K562 (cell line): ENCODE measurements around the gene FXYD1.
"Not testable (repeated sequence)": the region's sequence is repeated elsewhere in the genome, so short reads cannot be mapped to it uniquely, and the experiment has no call there.

Source experiments
- ATF1 ChIP-seq, 2 experiments: fragments of 450-650 bp in 1 of 2; IDR thresholded peaks; 2 replicates each; pipeline ENCODE4 v1.6.1; 2016; ENCODE audit warnings: missing compliant biosample characterization in 1 of 2, missing genetic modification characterization in 1 of 2
- MTA3 ChIP-seq: fragments of 450-650 bp; formaldehyde crosslinking; IDR thresholded peaks from 2 replicates; pipeline ENCODE4 v1.6.1; 2017; ENCODE audit warnings: mild to moderate bottlenecking, borderline replicate concordance
- TF ChIP-seq, protein P1 (sequence below): sonication (generic); formaldehyde crosslinking; IDR thresholded peaks from 2 replicates; pipeline ENCODE4 v1.8.0; 2022; ENCODE audit warnings: missing genetic modification reagents, mild to moderate bottlenecking, borderline replicate concordance
- TF ChIP-seq, protein P2 (sequence below), 2 experiments: fragments of 450-650 bp; formaldehyde crosslinking in 1 of 2; IDR thresholded peaks; 2 replicates each; pipeline versions ENCODE4 v1.4.0 to v1.6.1; 2014 to 2020; ENCODE audit warnings: mild to moderate bottlenecking in 2 of 2, borderline replicate concordance in 1 of 2, low read depth in 1 of 2

- not testable (repeated sequence) for TF ChIP-seq ATF1 (CRISPR knock-in tag; IDR thresholded peaks at IDR 0.05); ATF1 (tag; IDR thresholded peaks at IDR 0.05); MTA3
- TF ChIP-seq, protein P1, sequence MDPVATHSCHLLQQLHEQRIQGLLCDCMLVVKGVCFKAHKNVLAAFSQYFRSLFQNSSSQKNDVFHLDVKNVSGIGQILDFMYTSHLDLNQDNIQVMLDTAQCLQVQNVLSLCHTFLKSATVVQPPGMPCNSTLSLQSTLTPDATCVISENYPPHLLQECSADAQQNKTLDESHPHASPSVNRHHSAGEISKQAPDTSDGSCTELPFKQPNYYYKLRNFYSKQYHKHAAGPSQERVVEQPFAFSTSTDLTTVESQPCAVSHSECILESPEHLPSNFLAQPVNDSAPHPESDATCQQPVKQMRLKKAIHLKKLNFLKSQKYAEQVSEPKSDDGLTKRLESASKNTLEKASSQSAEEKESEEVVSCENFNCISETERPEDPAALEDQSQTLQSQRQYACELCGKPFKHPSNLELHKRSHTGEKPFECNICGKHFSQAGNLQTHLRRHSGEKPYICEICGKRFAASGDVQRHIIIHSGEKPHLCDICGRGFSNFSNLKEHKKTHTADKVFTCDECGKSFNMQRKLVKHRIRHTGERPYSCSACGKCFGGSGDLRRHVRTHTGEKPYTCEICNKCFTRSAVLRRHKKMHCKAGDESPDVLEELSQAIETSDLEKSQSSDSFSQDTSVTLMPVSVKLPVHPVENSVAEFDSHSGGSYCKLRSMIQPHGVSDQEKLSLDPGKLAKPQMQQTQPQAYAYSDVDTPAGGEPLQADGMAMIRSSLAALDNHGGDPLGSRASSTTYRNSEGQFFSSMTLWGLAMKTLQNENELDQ (CRISPR knock-in tag) = not testable (repeated sequence)
- TF ChIP-seq, protein P2, sequence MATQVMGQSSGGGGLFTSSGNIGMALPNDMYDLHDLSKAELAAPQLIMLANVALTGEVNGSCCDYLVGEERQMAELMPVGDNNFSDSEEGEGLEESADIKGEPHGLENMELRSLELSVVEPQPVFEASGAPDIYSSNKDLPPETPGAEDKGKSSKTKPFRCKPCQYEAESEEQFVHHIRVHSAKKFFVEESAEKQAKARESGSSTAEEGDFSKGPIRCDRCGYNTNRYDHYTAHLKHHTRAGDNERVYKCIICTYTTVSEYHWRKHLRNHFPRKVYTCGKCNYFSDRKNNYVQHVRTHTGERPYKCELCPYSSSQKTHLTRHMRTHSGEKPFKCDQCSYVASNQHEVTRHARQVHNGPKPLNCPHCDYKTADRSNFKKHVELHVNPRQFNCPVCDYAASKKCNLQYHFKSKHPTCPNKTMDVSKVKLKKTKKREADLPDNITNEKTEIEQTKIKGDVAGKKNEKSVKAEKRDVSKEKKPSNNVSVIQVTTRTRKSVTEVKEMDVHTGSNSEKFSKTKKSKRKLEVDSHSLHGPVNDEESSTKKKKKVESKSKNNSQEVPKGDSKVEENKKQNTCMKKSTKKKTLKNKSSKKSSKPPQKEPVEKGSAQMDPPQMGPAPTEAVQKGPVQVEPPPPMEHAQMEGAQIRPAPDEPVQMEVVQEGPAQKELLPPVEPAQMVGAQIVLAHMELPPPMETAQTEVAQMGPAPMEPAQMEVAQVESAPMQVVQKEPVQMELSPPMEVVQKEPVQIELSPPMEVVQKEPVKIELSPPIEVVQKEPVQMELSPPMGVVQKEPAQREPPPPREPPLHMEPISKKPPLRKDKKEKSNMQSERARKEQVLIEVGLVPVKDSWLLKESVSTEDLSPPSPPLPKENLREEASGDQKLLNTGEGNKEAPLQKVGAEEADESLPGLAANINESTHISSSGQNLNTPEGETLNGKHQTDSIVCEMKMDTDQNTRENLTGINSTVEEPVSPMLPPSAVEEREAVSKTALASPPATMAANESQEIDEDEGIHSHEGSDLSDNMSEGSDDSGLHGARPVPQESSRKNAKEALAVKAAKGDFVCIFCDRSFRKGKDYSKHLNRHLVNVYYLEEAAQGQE (IDR thresholded peaks at IDR 0.05; ENCODE audit: borderline replicate concordance) = not testable (repeated sequence)
- TF ChIP-seq, protein P2 (CRISPR knock-in tag; IDR thresholded peaks at IDR 0.05; ENCODE audit: low read depth) = not testable (repeated sequence)
Observed at GRCh38 chr19:35129724-35130274, 8.8 kb upstream of the FXYD1 start.
